Lung microvascular endothelial cell (primary cell): Measurements from ENCODE around the gene PCLAF. TPM values are rescaled to one million over a fixed set of nuclear protein-coding genes. Genes with fewer than 3 reads are reported as not detected.
A peak's percentile ranks its signal among the peaks of the same experiment; 100 is the strongest.
"Not testable (repeated sequence)": the region's sequence is repeated elsewhere in the genome, so short reads cannot be mapped to it uniquely, and the experiment has no call there.

Source experiments
- DNase-seq, 2 donors: peaks; one replicate each; pipeline versions ENCODE4 v3.0.0 to v3.0.0-alpha.2; 2010; ENCODE audit warnings: low read depth in 2 of 2
- total RNA-seq: library from RNA; depleted of rRNA; stranded (reverse); fragments of >200 nt; gene quantifications from 2 replicates; pipeline ENCODE4 v1.2.1, GENCODE V29; 2014

Gene PCLAF, protein sequence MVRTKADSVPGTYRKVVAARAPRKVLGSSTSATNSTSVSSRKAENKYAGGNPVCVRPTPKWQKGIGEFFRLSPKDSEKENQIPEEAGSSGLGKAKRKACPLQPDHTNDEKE
- 4.8 and 21.1 TPM in 2 replicates for total RNA-seq

DNA sequence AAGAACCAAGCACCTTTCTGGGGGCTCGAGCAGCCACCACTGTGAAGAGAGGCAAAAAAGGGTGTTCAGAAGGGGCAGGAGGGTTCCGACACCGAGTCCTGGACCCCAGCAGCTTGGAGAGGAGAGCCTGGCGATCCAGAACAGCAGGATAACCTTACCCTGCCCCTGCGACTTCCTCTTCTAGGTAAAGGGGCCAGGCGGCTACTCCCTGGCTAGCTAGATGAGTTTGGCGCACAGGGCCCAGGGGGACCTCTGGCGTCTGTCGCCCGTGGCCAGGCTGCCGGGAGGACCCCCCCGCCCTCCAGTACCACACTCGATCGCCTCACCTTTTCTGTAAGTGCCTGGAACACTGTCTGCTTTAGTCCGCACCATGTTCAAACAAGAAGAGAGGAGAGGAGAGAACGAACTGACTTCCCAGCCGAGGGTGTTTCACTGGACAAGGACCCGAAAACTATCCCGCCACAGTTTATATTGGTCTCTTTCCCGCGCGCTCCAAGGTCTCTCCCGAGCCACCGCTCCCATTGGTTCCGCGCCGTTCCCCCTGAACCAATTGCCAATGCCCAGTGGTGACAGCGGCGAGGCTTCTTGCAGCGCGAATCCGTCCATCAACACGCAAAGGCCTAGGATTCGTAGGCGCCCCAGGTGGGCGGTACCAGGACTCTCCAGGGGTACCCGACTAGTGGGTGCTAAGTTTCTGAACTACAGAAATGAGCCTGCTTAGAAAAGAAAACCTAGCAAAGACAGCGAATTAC is at the start of gene PCLAF:
Gene PCLAF (minus strand): TSS at position 442 of the 752 bp plus-strand sequence. CDS start 70 bp downstream, at position 372.
- peak; percentile 95 for DNase-seq

DNA sequence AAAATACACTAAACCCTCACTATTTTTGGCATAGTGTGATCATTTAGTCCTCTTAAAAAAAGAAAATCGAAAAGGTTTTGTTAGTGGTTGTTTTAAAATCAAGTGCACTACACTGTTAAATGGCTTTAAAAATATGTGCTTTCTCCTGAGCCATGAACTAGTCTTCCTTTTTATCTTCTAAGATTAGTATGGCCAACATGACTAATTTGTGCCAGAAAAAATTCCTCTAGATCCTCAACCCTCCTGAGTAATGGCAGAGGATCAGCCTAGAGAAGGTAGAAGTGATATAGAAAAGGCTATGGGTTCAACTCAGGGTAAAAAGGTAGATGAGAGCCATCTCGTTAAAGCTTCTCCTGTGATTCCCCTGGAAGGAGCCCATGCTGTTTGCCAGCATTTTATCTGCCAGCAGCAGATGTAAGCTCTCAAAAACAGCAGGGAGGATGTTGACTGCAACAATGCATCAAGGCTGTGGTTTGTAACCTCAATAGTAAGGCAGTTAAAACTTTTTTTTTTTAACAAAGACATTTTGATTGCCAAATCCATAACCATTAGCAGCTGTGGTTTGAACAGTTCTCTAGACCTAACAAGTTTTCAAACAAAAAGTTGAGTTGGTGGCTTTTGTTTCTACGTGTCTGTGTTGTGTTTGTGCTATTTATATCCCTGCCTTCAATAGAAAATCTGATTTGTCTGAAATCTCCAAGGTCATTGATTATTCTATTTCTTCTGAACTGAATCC is 48.9 kb upstream of the PCLAF start:
- DNase-seq: peak; percentile 40 to 75

DNA sequence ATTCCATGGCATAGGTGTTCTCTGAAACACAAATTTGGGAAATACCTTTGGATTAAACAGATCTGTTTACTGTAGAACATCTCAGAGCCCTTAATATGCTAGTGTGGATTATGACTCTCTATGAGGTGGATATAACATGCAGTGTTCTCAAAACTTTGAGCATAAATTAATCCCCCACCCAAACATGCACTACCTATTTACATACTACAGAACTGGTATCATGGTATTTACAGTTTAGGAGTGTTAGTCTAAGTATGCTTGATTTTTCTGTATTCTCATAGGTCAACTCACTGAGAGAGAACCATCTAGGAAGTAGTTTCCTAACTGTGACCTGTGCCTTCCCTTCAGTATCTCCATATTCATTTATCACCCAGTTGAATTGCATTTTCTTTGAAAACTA is 48.2 kb upstream of the PCLAF start:
- DNase-seq: no peak

DNA sequence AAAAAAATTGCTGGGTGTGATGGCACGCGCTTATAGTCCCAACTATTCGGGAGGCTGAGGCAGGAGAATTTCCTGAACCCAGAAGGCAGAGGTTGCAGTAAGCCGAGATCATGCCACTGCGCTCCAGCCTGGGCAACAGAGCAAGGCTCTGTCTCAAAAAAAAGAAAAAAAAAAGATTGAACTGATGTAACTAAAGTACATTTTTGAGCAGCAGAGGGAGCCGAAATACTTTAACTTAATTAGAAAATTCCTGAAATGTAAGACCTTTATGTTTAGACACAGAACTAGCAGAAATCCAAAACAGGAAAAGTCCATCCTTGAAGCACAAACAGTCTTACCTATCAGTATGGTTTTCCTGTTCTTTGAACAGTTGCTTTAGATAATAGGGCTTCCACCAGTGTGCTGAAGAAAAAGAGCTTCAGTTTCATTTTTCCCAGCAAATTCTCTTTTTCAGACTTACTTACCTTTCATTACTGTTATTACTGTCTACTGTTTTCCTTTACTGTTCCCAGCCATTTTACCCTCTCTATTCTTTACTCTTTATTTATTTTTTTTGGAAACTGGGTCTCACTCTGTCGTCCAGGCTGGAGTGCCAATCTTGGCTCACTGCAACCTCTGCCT is 45.7 kb upstream of the PCLAF start:
- peak; percentile 52 to 61 for DNase-seq

DNA sequence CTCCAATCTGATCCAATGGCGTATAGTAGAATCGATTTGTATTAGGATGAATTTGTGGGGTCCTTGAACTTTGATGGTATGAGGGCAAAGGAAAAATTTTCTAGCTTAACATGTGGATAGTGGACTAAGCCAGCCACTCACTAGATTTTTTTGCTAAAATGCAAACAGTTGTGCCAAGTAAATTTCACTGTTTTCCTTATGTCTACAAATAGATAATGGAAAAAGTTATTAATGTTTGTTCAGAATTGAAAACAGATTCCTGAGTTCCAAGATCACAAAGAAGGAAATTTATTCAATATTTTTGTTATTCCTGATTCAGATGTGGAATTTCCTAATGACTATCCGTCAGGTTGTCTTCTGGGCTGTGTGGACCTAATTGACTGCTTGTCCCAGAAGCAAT is 44.0 kb upstream of the PCLAF start:
- peak in 1 of 2 donors; percentile 41 for DNase-seq

DNA sequence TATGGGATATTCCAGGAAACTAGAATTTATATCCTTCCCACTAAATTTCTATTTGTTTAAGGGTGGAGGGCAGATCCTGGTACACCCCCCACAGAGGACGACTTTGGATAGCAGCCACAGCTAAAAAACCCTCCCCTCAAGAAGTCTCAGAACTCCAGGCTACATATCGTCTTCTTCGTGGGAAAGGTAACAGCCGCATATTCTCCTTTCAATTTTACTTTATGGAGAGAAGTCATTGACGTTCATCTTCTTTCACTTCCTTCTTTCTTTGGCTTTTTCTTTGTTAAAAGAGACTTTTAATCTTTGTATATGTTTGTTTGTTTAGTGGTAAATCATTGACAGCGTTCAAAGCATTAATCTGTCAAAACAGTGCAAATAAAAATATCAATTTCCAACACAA is 42.7 kb upstream of the PCLAF start:
- DNase-seq: no peak

DNA sequence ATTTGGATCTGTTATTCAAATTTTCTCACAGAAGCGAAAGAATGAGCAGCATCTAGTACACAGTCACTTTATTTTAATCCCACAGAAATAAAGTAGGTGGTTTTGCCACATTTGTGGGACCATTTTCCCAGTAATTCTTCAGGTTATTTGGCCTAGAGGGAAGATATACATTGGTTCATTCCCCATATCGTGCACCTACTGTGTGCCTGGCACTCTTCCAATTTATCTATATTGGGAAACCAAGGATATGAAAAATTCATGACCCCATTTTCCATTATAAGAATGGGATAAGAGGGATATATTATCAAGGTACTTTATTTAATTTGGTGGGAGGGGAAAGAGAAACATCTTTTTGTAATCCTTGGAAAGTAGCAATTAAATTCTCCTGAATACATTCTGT is 41.5 kb upstream of the PCLAF start:
- DNase-seq: no peak

DNA sequence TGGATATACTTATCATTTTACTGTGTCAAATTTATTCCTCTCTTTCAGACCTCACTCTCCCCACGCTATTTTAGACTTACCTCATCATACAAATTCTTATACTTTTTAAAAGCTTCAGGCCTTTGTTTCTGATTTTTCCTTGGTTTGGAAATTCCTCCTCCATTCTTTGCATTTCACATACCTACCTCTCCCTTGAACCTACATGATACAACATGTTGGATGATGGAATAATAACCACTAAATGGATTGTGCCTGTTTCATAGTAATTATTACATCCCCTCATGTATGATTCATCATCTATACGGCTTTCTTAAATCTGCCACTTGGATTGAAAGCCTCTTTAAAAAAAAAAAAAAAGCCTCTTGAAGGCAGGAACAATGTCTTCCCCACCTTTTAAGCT is 31.0 kb upstream of the PCLAF start:
- DNase-seq: no peak

DNA sequence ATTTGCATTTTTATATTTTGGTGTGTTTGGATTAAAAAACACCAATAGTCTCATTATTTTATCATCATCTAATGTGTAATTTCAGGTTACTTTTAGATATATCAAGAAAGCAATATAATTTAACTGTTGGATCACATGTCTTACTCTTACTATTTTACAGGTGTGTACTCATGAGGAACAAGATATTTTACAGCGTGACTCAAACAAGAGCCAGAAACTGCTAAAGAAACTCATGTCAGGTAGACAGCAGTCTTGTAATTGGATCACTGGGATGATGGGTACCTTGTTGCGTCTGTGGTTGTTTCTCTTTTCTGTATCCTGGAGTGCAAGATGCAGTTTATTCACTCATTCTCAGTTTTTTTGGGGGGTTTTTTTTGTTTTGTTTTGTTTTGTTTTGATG is 19.3 kb upstream of the PCLAF start:
- DNase-seq: no peak

DNA sequence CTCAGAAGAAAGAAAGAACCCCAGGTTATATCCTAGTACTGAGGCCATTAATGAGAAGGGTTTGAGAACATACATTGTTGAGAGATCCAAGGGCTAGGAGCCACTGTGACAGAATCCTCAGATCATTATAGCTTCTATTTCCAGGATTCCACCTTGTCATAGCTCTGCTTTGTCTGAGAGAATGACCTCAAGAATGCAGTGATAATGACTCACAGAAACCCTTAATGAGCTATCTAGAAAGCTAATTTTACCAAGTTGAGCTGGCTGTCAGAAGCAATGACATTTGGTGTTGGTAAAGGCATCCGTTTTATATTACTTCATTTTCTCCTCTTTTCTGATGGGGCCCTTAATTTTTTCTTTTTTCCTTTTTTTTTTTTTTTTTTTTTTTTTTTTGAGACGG is 17.3 kb upstream of the PCLAF start:
- no peak for DNase-seq

DNA sequence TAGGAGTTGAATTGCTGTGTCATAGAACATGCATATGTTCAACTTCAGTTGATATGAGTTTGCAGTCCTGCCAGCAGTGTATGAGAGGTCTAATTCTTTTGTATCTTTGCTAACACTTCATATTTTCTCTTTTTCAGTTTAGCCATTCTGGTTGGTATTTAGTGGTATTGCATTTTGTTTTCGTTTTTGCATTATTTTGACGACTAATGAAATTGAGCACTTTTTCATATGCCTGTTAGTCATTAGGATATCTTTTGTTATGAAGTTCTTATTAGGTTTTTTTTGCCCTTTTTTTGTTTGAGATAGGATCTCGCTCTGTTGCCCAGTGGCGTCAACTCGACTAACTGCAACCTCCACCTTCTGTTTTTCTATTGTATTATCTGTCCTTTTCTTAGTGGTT is 15.5 kb upstream of the PCLAF start:
- no peak for DNase-seq

DNA sequence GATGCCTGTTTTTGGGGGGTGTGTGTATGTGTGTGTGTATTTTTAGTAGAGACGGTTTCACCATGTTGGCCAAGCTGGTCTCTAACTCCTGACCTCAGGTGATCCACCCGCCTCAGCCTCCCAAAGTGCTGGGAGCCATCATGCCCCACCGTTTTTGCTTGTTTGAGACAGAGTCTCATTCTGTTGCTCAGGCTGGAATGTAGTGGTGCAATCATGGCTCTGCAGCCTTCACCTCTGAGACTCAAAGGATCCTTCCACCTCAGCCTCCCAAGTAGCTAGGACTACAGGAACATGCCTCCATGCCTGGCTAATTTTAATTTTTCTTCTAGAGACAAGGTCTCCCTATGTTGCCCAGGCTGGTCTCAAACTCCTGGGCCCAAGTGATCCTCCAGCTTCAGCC is 11.2 kb upstream of the PCLAF start:
- not testable (repeated sequence) for DNase-seq

DNA sequence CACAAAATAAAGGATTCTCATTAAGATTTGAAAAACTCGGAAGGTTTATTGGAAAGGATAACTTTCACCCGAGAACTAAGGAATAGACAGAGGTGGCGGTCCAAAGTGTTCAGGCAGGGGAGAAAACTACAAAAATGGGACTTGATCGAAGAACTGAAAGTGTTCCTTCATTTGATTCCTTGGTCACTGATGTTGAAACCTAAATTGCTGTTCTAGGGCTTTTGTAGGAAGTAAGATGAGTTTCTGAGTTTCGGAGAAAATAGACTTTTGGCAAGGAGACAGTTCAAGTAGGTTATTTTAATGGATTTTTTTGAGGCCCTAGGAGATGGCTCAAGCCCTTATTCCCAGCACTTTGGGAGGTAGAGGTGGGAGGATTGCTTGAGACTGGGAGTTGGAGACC is 7.8 kb upstream of the PCLAF start:
- DNase-seq: no peak

DNA sequence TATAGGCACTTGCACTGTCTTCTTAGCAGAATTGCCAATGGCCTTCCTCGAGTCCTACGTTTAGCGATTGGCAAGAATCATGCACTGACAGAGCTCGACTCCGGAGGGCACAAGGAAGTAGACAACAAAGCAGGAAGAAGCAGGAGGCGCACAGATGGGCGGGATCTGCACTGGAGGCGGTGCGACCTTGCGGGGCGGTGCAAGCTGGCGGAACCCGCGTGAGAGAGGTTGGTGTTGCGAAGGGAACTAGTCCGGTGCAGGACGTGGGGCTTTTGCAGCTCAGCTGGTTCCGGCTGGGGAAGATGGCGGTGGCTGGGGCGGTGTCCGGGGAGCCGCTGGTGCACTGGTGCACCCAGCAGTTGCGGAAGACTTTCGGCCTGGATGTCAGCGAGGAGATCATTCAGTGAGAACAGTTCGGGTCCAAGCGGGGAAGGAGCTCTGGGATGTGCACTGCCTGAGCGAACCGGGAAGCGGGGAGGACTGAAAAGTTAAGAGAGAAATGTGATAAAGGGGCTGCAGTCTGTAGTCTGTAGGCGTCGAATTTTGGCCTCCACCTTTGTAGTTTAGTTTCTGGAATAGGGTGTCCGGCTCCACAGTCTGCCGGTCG is 6.4 kb upstream of the PCLAF start, which contains the start of gene TRIP4:
Gene TRIP4 (plus strand): TSS at position 275 of the 607 bp plus-strand sequence. CDS start 28 bp downstream, at position 303.
- peak; percentile 97 to 99 for DNase-seq

DNA sequence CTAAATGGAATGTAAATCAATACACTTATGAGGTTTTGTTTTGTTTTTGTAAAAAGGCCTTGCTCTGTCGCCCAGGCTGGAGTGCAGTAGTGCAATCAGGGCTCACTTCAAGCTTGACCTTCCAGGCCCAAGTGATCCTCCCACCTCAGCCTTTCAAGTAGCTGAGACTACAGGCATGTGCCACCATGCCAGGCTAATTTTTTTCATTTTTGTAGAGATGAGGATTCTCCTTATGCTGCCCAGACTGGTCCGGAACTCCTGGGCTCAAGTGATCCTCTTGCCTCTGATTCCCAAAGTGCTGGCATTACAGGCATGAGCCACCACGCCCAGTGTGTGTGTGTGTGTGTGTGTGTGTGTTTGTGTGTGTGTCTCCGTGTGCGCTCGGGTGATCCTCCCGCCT is 5.0 kb upstream of the PCLAF start:
- DNase-seq: no peak

DNA sequence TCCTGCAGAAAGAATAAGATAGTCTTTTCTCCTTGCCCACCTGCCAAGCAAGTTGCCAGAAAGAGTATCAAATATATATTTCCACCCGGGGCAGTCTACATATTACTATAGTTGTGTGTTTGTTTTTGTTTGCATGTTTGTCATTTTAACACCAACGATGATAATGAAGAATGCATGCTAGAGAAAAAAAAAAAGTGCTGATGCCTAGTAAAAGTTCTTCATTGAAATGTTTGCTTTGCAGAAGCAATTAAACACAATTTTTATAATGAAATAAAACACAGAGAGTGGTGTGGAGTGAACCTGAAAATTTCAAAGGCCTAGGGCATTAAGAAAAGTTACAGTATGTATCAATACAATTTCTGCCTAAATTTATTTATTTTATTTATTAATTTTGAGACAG is 2.5 kb upstream of the PCLAF start:
- DNase-seq: no peak

DNA sequence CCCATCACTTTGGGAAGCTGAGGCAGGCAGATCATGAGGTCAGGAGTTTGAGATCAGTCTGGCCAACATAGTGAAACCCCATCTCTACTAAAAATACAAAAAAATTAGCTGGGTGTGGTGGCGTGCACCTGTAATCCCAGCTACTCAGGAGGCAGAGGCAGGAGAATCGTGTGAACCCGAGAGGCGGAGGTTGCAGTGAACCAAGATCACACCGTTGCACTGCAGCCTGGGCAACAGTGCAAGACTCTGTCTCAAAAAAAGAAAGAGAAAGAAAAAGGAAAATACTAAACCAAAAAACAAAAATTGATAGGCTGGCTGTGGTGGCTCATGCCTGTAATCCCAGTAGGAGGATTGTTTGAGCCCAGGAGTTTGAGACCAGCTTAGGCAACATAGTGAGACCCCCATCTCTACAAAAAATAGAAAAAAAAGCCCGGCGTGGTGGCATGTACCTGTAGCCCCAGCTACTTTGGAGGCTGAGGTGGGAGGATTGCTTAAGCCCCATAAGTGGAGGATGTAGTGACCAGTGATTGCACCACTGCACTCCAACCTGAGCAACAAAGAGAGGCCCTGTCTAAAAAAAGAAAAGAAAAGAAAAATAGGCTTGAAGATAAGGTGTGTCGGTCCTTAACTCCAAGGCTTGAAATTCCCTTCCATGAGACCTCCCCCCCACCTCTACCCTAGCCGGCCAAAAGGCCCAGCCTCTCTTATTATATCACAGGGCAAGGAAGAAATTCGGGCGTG is 941 bp downstream of the PCLAF start:
- not testable (repeated sequence) for DNase-seq

DNA sequence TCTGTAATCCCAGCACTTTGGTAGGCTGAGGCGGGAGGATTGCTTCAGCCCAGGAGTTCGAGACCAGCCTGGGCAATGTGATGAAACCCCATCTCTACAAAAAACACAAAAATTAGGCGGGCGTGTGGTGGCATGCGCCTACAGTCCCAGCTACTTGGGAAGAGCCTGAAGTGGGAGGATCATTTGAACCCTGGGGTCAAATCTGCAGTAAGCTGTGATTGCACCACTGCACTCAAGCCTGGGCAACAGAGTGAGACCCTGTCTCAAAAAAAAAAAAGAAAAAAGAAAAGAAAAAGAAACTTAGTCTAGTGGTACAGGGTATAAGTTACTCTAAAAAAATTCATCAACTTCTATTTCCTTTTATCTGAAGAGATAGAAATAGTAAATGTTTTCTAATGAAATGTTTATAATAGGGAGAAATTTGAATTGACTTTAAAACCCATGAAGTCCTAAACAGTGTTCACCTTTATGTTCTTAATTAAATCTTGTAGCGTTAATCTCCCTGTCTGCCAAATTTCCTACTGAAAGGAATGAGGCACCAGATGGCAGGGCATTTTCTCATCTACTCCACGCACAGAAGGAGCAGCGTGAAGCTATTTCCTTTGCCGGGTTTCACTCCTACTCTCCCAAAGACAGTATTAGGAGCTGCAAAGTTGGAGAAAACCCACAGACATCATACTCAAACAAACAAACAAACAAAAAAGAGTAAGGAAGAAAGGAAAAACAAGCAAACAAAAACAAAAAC is 1.9 kb downstream of the PCLAF start:
- no peak for DNase-seq

DNA sequence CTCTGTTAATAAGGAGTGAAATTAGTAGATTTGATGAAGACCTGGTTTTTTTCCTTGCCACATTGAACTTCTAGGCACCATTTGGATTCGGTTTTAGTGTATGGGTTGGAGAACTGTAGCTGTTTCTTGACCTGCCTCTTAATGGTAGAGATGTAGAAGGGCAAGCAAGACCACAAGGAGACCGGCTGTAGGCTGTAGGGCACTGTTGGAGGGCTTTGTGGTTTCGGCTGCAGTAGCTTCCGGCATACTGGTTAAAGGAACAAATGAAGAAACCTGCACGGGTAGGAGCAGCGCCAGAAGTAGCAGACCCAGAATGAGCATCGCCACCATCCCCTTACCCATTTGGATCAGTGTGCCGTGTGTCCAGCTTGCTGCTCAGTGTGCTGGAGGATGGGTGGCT is 7.9 kb downstream of the PCLAF start:
- DNase-seq: no peak

DNA sequence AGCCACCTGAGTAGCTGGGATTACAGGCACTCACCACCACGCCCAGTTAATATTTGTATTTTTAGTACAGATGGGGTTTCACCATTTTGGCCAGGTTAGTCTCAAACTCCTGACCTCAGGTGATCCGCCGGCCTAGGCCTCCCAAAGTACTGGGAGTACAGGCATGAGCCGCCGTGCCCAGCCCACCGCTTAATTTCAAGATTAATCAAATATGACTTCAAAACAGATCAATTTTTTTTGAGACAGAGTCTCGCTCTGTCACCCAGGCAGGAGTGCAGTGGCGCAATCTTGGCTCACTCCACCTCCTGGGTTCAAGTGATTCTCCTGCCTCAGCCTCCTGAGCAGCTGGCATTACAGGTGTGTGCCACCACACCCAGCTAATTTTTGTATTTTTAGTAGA is 9.9 kb downstream of the PCLAF start:
- not testable (repeated sequence) for DNase-seq
